Measurements from ENCODE around the gene SMIM24. TPM values are rescaled to one million over a fixed set of nuclear protein-coding genes. Genes with fewer than 3 reads are reported as not detected.

Gene SMIM24
- total and polyA plus RNA-seq, 10 of the 15 experiments (the other 5 are each of a cell fraction or from before 2014, with no cell fraction given): 0.14 to 0.44 (median 0.23) TPM; not detected in 4

GRCh38 chr19:3444695-3445234 is 35.6 kb downstream of the SMIM24 start:
- no peak for FAIRE-seq
- H3K79me2 ChIP-seq (ENCODE audit: control insufficient read depth, insufficient read depth, low read length): no peaks in the 10 kb centered on the region
- H3K4me1 ChIP-seq (ENCODE audit: control insufficient read depth, insufficient read depth, low read length): no peaks in the 10 kb centered on the region
- no peak overlapping the region for H3K27ac ChIP-seq (ENCODE audit: control insufficient read depth, insufficient read depth)
- POLR2A ChIA-PET: no interaction called here
- CTCF ChIA-PET: no interaction called here
- DNase-seq (ENCODE audit: low read depth, low spot score): no peak
- H3K4me3 ChIP-seq: no peak overlapping the region
- H4K20me1 ChIP-seq (ENCODE audit: control insufficient read depth, insufficient read depth): no peaks in the 10 kb centered on the region
- in situ Hi-C loops (cut with MboI): no loop called here
- H3K9me3 ChIP-seq (replicated peaks; ENCODE audit: control insufficient read depth, insufficient read depth, low read length): no peaks in the 10 kb centered on the region
- SMC1A ChIA-PET (ENCODE audit: uncharacterized antibody, unreplicated experiment): no interaction called here
- BruUV-seq (replicated peaks): no TSS peak
- intact Hi-C loops (cut with micrococcal nuclease; ENCODE audit: unreplicated experiment): loop anchor here (5.0 kb wide), 1 partner anchor 117 kb away; no protein-coding TSS in a partner anchor
- RAD21 ChIA-PET (ENCODE audit: unreplicated experiment): no interaction called here
- no peak for ATAC-seq
- no peak for TF ChIP-seq FOXK2 (IDR thresholded peaks at IDR 0.05)
- peak; percentile 49; the same call in 1 of the 2 replicates for TF ChIP-seq POLR2A (IDR thresholded peaks at IDR 0.05; ENCODE audit: low read depth, low read length)
- H2AFZ ChIP-seq (ENCODE audit: control insufficient read depth, low read depth, low read length): no peak overlapping the region
- no peak overlapping the region for H3K4me2 ChIP-seq (ENCODE audit: control insufficient read depth, insufficient read depth)
- H3K9ac ChIP-seq (ENCODE audit: control insufficient read depth, insufficient read depth, low read length): no peak overlapping the region
- peaks cover 13 to 28% of the 10 kb centered on the region in 2 experiments; a peak in 3 of 4 replicates for H3K36me3 ChIP-seq (ENCODE audit: control insufficient read depth in 2 of 2, insufficient read depth in 2 of 2, low read length in 1 of 2)
- H3K27me3 ChIP-seq (replicated peaks in 1 of 2; ENCODE audit: control insufficient read depth in 2 of 2, insufficient read depth in 2 of 2, low read length in 1 of 2): no peaks in the 10 kb centered on the region
- WGBS (ENCODE audit: insufficient coverage, insufficient replicate concordance, low lambda C conversion rate, missing lambda C conversion rate): 95% methylated on average over 24 of the region's 24 CpGs

GRCh38 chr19:3443840-3444694 is 36.3 kb downstream of the SMIM24 start:
- Histone ChIP-seq H3K36me3 (ENCODE audit: control insufficient read depth in 2 of 2, insufficient read depth in 2 of 2, low read length in 1 of 2) (peaks cover 13 to 27% of the 10 kb centered on the region in 2 experiments; a peak in 3 of 4 replicates), H3K9ac (ENCODE audit: control insufficient read depth, insufficient read depth, low read length) (no peak overlapping the region), H3K4me1 (ENCODE audit: control insufficient read depth, insufficient read depth, low read length) (no peaks in the 10 kb centered on the region), H3K4me2 (ENCODE audit: control insufficient read depth, insufficient read depth) (no peak overlapping the region), H3K27ac (ENCODE audit: control insufficient read depth, insufficient read depth) (no peak overlapping the region), H4K20me1 (ENCODE audit: control insufficient read depth, insufficient read depth) (no peaks in the 10 kb centered on the region), H3K4me3 (no peak overlapping the region), H3K79me2 (ENCODE audit: control insufficient read depth, insufficient read depth, low read length) (no peaks in the 10 kb centered on the region), H3K27me3 (replicated peaks in 1 of 2; ENCODE audit: control insufficient read depth in 2 of 2, insufficient read depth in 2 of 2, low read length in 1 of 2) (no peaks in the 10 kb centered on the region), H3K9me3 (replicated peaks; ENCODE audit: control insufficient read depth, insufficient read depth, low read length) (no peaks in the 10 kb centered on the region), H2AFZ (ENCODE audit: control insufficient read depth, low read depth, low read length) (no peak overlapping the region)
- POLR2A ChIA-PET: no interaction called here
- DNase-seq (ENCODE audit: low read depth, low spot score) (no peak), FAIRE-seq (no peak), ATAC-seq (no peak)
- intact Hi-C loops (cut with micrococcal nuclease; ENCODE audit: unreplicated experiment) (loop anchor here (5.0 kb wide), 1 partner anchor 117 kb away; no protein-coding TSS in a partner anchor), in situ Hi-C loops (cut with MboI) (no loop called here)
- WGBS (ENCODE audit: insufficient coverage, insufficient replicate concordance, low lambda C conversion rate, missing lambda C conversion rate): 77% methylated on average over 27 of the region's 33 CpGs
- BruUV-seq (replicated peaks): no TSS peak
- RAD21 ChIA-PET (ENCODE audit: unreplicated experiment): no interaction called here
- SMC1A ChIA-PET (ENCODE audit: uncharacterized antibody, unreplicated experiment): no interaction called here
- CTCF ChIA-PET: no interaction called here
- TF ChIP-seq BMI1 (IDR thresholded peaks at IDR 0.05; ENCODE audit: borderline replicate concordance): no peak
- TF ChIP-seq BACH1 (IDR thresholded peaks at IDR 0.05; ENCODE audit: borderline replicate concordance): no peak
- no peak for TF ChIP-seq SP1 (IDR thresholded peaks at IDR 0.05; ENCODE audit: low read depth, low read length)
- TF ChIP-seq MTA2 (IDR thresholded peaks at IDR 0.05; ENCODE audit: low read depth): no peak
- TF ChIP-seq SMARCA5 (IDR thresholded peaks at IDR 0.05): no peak
- TF ChIP-seq, protein P1, sequence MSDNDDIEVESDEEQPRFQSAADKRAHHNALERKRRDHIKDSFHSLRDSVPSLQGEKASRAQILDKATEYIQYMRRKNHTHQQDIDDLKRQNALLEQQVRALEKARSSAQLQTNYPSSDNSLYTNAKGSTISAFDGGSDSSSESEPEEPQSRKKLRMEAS (IDR thresholded peaks at IDR 0.05; ENCODE audit: low read depth, low read length): no peak
- no peak for TF ChIP-seq RAD21 (IDR thresholded peaks at IDR 0.05; ENCODE audit: insufficient read depth, low read depth, low read length)
- TF ChIP-seq SUPT20H (IDR thresholded peaks at IDR 0.05; ENCODE audit: borderline replicate concordance, control insufficient read depth, low read depth, low read length): no peak
- no peak for TF ChIP-seq PML (IDR thresholded peaks at IDR 0.05; ENCODE audit: low read length)
- TF ChIP-seq, protein P2, sequence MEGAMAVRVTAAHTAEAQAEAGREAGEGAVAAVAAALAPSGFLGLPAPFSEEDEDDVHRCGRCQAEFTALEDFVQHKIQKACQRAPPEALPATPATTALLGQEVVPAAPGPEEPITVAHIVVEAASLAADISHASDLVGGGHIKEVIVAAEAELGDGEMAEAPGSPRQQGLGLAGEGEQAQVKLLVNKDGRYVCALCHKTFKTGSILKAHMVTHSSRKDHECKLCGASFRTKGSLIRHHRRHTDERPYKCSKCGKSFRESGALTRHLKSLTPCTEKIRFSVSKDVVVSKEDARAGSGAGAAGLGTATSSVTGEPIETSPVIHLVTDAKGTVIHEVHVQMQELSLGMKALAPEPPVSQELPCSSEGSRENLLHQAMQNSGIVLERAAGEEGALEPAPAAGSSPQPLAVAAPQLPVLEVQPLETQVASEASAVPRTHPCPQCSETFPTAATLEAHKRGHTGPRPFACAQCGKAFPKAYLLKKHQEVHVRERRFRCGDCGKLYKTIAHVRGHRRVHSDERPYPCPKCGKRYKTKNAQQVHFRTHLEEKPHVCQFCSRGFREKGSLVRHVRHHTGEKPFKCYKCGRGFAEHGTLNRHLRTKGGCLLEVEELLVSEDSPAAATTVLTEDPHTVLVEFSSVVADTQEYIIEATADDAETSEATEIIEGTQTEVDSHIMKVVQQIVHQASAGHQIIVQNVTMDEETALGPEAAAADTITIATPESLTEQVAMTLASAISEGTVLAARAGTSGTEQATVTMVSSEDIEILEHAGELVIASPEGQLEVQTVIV (IDR thresholded peaks at IDR 0.05; ENCODE audit: borderline replicate concordance, partially characterized antibody): no peak
- TF ChIP-seq FOXK2 (IDR thresholded peaks at IDR 0.05): no peak
